Islet precursor cell (in vitro differentiated cells): ENCODE data around the gene FLNC.

Source experiments
- DNase-seq: peaks from one replicate; pipeline ENCODE4 v3.0.0-alpha.2; 2018

The FLNC gene

DNA sequence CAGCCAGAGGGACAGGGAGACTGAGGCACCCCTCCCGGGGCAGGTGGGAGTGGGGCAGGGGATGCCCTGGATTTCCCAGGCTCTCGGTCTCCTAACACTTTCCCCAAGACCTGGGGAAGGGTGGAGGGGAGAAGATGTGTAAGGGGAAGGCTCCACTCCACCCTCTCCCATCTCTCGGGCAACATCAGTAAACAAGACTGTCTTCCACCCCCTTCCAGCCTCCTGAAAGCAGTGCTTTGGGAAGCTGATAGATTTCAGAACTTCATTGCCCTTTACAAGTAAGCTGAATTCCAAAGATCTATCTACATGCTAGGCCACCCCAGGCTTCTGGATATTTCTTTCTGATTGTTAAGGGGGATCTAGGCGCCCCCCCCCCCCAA is 3.7 kb downstream of the FLNC start:
- DNase-seq = no peak

DNA sequence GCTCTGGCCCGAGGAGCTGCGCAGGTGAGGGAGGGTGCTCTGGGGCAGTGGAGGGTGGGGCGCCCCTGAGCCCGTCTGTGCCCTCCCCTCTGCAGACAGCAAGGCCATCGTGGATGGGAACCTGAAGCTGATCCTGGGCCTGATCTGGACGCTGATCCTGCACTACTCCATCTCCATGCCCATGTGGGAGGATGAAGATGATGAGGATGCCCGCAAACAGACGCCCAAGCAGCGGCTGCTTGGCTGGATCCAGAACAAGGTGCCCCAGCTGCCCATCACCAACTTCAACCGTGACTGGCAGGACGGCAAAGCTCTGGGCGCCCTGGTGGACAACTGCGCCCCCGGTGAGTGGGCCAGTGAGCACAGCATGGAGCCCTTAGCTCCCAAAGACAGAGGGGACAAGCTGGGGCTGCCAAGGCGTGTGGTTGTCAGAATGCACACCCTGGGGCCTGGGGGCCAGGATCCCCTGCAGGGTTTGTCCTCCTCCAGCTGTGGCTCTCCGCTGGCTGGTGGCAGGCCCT is 5.1 kb downstream of the FLNC start:
- DNase-seq = no peak

GRCh38 chr7:128835790-128836641 is 5.8 kb downstream of the FLNC start:
- no peak for DNase-seq

DNA sequence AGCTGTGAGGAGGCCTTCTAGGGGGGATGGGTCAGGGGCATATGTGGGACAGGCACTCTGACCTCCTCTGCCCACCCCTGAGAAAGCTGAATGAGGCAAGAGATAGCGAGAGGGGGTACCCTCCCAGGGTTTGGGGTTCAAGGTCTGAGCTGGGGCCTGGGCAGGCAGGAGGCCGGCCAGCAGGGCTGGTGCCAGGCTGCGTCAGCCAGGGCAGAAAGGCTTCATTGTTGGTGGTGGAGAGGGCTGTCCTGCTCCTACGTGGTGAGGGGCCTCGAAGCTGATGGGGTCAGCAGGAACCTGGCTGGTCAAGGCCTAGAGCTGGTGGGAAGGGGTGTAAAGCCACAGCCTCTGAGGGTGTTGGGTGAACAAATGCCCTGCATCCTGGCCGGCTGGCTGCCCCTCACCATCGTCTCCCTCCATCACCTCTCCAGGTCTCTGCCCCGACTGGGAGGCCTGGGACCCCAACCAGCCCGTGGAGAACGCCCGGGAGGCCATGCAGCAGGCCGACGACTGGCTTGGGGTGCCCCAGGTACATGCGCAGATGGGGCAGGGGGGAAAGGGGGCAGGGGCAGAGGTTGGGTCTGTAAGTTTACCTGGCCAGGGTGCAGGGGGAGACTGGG is 6.6 kb downstream of the FLNC start:
- no peak for DNase-seq

GRCh38 chr7:128837521-128837921 is 7.3 kb downstream of the FLNC start:
- DNase-seq = no peak

DNA sequence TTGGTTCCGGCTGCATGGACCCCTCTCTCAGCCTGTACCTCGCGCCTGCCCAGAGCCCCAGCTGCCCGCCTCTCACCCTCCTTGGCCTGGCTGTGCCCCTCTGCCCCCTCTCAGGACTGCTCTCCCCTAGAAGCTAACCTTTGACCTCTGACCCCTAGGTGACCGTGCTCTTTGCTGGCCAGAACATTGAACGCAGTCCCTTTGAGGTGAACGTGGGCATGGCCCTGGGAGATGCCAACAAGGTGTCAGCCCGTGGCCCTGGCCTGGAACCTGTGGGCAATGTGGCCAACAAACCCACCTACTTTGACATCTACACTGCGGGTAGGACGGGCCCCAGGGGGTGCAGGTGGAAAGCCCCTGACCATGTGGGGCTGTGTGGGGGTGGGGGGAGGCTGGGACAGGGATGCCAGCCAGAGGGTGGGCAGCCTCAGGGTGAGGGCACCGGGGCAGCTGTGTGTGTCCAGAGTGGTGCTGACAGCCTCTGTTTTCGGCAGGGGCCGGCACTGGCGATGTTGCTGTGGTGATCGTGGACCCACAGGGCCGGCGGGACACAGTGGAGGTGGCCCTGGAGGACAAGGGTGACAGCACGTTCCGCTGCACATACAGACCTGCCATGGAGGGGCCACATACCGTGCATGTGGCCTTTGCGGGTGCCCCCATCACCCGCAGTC is 8.0 kb downstream of the FLNC start:
- no peak for DNase-seq

DNA sequence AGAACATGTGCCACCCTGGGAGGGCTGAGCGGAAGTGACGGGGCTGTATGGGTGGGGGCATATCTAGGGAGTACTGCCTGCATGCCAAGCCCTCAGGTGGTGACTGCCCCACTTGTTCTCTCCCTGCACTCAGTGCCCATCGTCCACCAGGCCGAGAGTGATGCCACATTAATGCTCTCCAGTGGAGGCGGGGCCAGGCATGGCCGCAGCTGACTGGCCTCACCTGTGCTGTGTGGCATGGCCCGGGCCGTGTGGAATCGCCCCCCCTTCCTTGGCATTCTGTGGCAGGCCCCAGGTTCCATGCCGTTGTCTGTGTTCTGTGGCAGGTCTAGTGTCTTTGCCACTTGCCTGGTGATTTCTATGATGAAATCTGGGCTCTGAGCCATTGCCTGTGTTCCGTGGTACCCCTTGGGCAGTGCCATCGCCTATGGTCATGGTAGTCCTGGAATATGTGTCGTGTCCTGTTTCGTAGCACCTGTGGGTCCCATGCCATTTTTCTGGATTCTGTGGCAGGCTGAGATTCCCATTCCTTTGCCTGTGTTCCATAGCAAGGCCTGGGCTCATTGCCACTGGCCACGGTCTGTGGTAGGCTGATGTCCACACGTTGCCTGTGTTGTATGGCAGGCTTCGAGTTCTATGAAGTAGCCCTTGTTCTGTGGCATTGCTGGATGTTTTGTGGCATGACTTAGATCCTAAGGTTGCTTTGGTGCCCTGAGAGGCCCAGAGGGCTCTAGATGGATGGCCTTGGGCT is 8.9 kb downstream of the FLNC start:
- no peak for DNase-seq

DNA sequence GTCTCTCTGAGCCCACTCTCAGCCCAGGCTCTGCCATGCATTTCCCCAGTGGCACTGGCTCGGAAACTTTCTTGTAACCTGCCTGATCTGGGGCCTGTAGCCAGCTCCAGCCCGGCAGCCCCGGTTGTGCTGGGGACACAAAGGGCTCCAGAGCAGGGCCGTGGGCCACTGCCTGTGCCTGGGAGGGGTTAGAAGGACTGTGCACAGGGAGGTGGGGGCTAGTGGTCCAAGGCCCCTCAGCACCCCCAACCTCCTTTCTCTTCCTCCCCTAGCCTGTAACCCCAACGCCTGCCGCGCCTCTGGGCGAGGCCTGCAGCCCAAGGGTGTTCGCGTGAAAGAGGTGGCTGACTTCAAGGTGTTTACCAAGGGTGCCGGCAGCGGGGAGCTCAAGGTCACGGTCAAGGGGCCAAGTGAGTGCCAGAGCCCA is 9.6 kb downstream of the FLNC start:
- no peak for DNase-seq

- no peak for DNase-seq
Measured at GRCh38 chr7:128840326-128841170, 10.3 kb downstream of the FLNC start.

DNA sequence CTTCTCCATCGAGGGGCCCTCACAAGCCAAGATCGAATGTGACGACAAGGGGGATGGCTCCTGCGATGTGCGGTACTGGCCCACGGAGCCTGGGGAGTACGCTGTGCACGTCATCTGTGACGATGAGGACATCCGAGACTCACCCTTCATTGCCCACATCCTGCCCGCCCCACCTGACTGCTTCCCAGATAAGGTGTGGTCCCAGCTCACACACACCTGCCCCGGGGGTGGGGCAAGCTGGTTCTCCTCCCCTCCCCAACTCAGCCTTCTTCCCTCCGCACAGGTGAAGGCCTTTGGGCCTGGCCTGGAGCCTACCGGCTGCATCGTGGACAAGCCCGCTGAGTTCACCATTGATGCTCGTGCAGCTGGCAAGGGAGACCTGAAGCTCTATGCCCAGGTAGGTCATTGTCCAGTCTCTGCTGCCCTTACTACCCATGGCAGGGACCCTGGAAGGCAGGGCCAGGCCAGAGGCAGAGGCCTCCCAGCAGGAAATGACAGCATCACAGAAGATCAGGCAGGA is 11.0 kb downstream of the FLNC start:
- no peak for DNase-seq

DNA sequence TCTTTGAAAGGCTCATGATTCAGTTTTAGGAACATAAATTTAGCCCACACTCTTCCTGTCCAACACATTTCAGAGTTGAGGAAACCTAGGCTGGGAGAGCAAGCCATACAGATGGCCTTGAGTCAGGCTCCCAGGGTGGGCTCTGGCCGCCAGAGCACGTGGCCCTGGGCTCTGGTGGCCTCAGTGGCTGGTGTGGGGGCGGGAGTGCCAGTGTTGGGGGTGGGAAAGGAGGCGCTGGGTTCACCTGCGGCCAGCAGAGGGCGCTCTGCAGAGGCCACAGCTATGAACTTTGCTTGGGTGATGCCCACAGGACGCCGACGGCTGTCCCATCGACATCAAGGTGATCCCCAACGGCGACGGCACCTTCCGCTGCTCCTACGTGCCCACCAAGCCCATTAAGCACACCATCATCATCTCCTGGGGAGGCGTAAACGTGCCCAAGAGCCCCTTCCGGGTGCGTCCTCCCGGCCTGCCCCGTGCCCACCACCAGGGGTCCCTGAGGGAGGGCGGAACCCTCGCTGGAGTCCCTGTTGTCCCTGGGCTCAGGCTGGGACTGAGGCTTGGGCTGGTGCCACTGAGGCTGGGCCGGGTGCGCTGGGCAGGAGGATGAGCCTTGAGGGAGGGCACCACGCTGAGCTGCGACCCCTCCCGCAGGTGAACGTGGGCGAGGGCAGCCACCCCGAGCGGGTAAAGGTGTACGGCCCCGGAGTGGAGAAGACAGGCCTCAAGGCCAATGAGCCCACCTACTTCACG is 11.9 kb downstream of the FLNC start:
- peak; percentile 73 for DNase-seq

GRCh38 chr7:128842674-128843641 is 12.8 kb downstream of the FLNC start:
- DNase-seq = no peak

GRCh38 chr7:128843938-128844621 is 13.9 kb downstream of the FLNC start:
- DNase-seq = no peak

DNA sequence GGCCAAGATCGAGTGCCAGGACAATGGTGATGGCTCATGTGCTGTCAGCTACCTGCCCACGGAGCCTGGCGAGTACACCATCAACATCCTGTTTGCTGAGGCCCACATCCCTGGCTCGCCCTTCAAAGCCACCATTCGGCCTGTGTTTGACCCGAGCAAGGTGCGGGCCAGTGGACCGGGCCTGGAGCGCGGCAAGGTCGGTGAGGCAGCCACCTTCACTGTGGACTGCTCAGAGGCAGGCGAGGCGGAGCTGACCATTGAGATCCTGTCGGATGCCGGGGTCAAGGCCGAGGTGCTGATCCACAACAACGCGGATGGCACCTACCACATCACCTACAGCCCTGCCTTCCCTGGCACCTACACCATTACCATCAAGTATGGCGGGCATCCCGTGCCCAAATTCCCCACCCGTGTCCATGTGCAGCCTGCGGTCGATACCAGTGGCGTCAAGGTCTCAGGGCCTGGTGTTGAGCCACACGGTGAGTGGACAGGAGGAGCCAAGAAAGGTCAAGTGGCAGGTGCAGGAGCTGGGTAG is 14.6 kb downstream of the FLNC start:
- DNase-seq = no peak

- DNase-seq = no peak
Measured at GRCh38 chr7:128845475-128845874, 15.3 kb downstream of the FLNC start.

- no peak for DNase-seq
Measured at GRCh38 chr7:128845987-128846386, 15.8 kb downstream of the FLNC start.

GRCh38 chr7:128846781-128847444 is 16.7 kb downstream of the FLNC start:
- no peak for DNase-seq

GRCh38 chr7:128847721-128848211 is 17.6 kb downstream of the FLNC start:
- DNase-seq = no peak
